GM23248 (cell line): ENCODE results near the gene MICB.

Experiments used
- EZH2 ChIP-seq: fragments of 200-600 bp; sonication (generic); IDR thresholded peaks from 2 replicates; pipeline ENCODE4 v1.6.1; 2018; ENCODE audit warnings: antibody characterized with exemption, mild to moderate bottlenecking; ENCODE audit not compliant: insufficient read depth, poor library complexity, severe bottlenecking
- EZH2phosphoT487 ChIP-seq: fragments of 200-600 bp; sonication (generic); IDR thresholded peaks from 2 replicates; pipeline ENCODE4 v1.6.1; 2018; ENCODE audit warnings: antibody characterized with exemption, moderate library complexity, mild to moderate bottlenecking, low read depth; ENCODE audit not compliant: insufficient read depth

GRCh38 chr6:31466466-31466865, 31.5 kb upstream of the MICB start:
- TF ChIP-seq EZH2phosphoT487, result no peak
- TF ChIP-seq EZH2, result no peak
